ENCODE measurements around the gene USP54.

The USP54 gene

DNA sequence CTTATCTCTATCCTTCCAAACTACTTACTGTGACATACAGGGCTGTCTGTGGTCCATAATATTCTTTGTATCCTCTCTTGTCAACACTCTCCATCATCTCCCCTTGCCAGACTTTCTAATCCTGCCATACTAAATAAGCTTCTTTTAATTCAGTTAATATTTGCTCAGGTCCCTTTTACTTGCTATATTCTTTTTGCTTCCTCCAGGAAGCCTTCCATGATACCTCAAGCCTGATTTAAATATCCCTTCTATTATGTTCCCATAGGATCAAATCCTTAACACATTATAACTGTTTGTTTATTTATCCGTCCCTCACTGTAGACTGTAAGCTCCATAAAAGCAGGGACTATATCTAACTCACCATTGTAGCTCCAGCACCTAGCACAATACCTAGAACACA, 88.1 kb downstream of the USP54 start:
- TF ChIP-seq, protein P1, sequence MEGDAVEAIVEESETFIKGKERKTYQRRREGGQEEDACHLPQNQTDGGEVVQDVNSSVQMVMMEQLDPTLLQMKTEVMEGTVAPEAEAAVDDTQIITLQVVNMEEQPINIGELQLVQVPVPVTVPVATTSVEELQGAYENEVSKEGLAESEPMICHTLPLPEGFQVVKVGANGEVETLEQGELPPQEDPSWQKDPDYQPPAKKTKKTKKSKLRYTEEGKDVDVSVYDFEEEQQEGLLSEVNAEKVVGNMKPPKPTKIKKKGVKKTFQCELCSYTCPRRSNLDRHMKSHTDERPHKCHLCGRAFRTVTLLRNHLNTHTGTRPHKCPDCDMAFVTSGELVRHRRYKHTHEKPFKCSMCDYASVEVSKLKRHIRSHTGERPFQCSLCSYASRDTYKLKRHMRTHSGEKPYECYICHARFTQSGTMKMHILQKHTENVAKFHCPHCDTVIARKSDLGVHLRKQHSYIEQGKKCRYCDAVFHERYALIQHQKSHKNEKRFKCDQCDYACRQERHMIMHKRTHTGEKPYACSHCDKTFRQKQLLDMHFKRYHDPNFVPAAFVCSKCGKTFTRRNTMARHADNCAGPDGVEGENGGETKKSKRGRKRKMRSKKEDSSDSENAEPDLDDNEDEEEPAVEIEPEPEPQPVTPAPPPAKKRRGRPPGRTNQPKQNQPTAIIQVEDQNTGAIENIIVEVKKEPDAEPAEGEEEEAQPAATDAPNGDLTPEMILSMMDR (IDR thresholded peaks at IDR 0.05; ENCODE audit: low read depth, low read length): no peak
- DNase-seq (ENCODE audit: extremely low read depth, low read depth): no peak

DNA sequence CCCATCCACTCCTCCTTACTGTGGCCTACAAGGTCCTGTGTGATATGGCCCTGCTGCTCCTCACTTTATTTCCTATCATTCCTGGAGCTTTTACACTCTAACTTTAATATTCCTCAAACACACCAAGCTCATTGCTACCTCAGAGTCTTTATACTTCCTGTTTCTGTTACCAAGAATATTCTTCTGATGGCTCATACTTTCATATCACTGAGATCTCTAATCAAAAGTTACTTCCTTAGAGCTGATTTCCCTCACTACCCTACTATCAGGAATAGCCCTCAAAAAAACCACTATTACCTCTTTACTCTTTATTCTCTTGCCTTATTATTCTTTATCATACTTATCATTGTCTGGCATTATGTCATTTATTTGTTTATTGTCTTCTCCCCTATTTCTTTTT, 89.5 kb downstream of the USP54 start:
- TF ChIP-seq, protein P1 (IDR thresholded peaks at IDR 0.05; ENCODE audit: low read depth, low read length): no peak
- no peak for DNase-seq (ENCODE audit: extremely low read depth, low read depth)

DNA sequence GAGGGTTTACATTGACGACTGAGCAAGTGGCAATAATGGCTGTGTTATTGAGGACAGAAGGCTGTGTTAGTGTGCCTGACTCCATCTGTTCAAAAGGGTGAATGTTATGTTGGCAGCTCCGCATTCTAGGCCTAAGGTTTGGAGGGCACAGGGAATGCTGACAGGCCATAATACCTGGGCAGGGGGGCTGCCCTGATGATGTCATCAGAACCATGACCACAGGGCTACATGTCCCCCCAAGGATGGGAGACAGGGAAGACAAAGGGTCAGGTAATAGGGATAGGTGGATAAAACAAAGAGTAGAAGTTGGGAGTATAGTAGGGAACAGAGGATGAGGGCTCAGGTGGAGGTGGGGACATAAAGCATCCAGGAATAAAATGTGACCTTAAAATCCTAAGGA, 93.5 kb downstream of the USP54 start:
- DNase-seq (ENCODE audit: extremely low read depth, low read depth): no peak
- TF ChIP-seq, protein P1 (IDR thresholded peaks at IDR 0.05; ENCODE audit: low read depth, low read length): no peak

DNA sequence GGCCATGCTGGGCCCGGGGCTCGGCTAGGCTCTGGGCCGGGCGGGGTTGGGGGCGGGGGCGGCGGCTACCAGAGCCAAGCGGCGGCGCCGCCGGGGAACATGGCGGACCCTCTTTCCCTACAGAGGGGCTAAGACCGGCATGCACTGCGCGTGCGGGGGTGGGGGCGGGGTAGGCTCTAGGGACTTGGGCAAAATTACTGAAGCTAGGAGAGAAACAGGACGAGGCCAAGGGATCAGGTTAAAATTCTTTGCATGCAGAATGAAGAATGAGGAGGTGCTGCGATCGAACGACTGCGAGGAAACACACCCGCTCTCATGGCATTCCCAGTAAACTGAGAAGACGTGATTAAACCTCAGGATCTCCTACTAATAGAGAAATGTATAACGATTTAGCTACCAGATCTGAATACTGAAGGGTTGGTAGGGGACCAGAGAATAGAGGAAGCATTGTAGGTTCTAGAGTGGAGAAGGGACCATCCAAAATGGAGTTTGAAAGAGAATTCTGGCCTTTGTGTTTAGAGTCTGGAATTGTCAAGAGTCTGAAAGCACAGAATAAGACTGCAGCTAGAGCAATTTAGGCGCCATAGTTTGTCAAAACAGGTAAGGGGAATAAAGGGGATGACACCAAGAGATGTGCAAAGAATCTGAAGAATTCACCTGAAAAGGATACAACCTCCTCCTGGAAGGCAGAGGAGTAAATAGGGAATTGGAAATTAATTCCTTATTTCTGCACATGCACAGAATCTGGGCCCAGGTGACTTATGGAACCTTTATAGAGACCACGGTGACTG, 95.1 kb downstream of the USP54 start, which contains the start of gene PPP3CB:
Gene PPP3CB, minus strand, starts transcription at position 141 of the 791 bp plus-strand sequence. Its CDS starts 135 bp downstream, at position 6.
- TF ChIP-seq, protein P1 (IDR thresholded peaks at IDR 0.05; ENCODE audit: low read depth, low read length): no peak
- peak; percentile 95 for DNase-seq (ENCODE audit: extremely low read depth, low read depth)

DNA sequence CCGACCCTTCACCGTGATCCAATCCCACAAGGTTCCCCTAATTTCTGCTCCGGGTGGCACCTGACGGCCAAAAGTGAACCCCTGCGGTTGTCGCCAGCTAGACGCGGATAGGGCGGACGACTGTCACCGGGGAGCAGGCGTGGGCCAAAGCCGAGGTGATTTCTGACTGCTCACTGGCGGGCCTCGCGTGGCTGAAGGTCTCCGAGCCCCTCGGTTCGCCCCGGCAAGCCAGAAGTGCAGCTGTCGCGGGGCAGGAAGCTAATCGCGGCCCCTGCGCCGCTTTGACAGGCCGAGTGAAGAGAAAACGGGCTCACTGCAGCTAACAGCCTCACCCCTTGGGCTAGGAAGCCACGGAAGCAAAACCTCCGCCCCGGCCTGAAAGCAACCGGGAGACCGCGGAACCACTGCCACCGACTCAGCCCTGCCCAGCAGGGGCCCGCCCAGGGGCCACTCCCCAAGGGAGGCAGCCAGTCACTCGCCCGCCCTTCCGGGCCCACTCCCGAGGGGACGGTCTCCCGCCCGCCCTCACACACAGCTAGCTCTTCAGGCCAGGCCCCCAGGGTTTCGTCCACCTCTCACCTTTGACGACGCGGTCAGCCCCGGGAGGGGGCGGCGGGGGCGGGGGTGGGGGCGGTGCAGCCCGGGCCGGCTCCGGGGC, 95.8 kb downstream of the USP54 start:
- TF ChIP-seq, protein P1 (IDR thresholded peaks at IDR 0.05; ENCODE audit: low read depth, low read length): no peak
- DNase-seq (ENCODE audit: extremely low read depth, low read depth): peak; percentile 75

DNA sequence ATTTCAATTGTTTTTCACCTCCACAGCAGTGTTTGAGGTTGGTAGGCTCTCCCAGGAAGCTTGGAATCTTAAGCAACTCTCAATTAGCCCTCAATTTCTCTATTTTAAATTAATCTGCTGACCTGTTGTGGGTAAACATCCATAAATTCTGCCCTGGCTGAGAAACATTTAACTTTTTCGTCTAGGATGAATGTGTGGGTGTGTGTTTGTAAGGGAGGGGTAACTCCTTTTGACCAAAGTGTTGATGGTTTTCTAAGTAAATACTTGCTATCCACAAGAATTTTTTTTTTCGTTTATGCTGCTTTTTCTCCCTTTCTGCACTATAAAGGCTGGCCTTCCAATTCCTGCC, 96.3 kb downstream of the USP54 start:
- TF ChIP-seq, protein P1 (IDR thresholded peaks at IDR 0.05; ENCODE audit: low read depth, low read length): no peak
- DNase-seq (ENCODE audit: extremely low read depth, low read depth): no peak

DNA sequence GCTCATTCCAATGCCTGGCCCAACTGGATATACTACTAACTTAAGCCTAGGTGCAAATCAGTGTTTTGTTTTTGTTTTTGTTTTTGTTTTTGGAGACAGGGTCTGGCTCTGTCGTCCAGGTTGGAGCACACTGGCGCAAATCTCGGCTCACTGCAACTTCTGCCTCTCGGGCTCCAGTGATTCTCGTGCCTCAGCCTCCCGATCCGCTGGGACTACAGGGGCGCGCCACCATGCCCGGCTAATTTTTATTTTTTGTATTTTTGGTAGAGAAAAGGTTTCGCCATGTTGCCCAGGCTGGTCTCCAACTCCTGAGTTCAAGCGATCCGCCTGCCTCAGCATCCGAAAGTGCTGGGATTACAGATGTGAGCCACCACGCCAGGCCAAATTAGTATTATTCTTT, 96.9 kb downstream of the USP54 start:
- DNase-seq (ENCODE audit: extremely low read depth, low read depth): no peak
- TF ChIP-seq, protein P1 (IDR thresholded peaks at IDR 0.05; ENCODE audit: low read depth, low read length): no peak

All from AG09319 (cell line).